GM12891 (cell line): Measurements from ENCODE around the gene HSD17B11.

Experiments
- POLR2A ChIP-seq: IDR thresholded peaks from 2 replicates; pipeline ENCODE4 v1.6.1; 2011; ENCODE audit warnings: low read depth, low read length, control low read depth
- POLR2AphosphoS5 ChIP-seq: IDR thresholded peaks from 2 replicates; pipeline ENCODE4 v1.6.1; 2011; ENCODE audit warnings: low read depth, low read length, control low read depth

GRCh38 chr4:87377816-87378215 lies 13.2 kb downstream of the HSD17B11 start:
- TF ChIP-seq POLR2A (no peak), POLR2AphosphoS5 (no peak)
